ENCODE measurements around the gene UBE2QL1.

UBE2QL1 gene

DNA sequence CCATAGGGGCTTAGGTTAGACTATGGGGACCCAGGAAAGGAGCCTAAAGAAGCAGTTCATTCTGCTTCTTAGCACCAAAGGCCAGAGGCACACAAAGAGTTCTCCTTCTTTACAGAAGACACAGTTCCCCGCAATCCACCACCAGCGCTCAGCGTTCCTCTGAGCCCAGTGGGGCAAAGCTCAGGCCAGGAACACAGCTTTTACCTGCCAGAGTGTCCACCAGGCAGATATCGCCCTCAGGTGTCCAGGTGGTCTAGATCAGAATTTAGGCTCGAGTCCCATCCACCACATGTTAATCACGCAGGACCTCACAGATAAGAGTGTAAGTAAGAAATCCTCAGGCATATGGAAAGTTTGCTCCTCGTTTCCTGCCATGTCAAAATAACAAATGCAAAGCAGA, 53.0 kb downstream of the UBE2QL1 start:
- TF ChIP-seq, protein P1, sequence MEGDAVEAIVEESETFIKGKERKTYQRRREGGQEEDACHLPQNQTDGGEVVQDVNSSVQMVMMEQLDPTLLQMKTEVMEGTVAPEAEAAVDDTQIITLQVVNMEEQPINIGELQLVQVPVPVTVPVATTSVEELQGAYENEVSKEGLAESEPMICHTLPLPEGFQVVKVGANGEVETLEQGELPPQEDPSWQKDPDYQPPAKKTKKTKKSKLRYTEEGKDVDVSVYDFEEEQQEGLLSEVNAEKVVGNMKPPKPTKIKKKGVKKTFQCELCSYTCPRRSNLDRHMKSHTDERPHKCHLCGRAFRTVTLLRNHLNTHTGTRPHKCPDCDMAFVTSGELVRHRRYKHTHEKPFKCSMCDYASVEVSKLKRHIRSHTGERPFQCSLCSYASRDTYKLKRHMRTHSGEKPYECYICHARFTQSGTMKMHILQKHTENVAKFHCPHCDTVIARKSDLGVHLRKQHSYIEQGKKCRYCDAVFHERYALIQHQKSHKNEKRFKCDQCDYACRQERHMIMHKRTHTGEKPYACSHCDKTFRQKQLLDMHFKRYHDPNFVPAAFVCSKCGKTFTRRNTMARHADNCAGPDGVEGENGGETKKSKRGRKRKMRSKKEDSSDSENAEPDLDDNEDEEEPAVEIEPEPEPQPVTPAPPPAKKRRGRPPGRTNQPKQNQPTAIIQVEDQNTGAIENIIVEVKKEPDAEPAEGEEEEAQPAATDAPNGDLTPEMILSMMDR (IDR thresholded peaks at IDR 0.05), result no peak
- no peak overlapping the region for H3K27ac ChIP-seq
- DNase-seq, result no peak
- H3K4me3 ChIP-seq, result no peak overlapping the region
- no peaks in the 10 kb centered on the region for H3K36me3 ChIP-seq
- intact Hi-C loops (cut with DNase I; ENCODE audit: low total_unique reads), result no loop called here
- no peaks in the 10 kb centered on the region for H3K9me3 ChIP-seq
- no peaks in the 10 kb centered on the region for H3K27me3 ChIP-seq
- no peaks in the 10 kb centered on the region for H3K4me1 ChIP-seq

DNA sequence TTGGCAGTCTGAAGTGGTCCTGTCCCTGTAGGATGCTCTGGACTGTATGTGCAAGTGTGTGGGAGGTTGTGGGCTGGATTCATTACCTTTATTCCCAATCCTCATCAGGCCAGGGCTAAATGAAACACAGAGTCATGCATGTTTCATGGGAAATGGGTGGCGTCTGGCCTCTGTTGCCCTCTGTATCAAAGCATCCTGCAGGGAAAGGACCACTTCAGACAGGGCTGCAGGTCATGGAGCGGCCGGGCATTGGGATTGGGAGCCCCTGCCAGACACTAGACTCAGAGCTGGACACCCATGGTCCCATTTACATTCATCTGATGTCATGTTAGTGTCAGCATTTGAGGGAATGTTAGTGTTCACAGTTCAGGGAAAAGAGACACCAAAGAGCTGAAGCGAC, 53.8 kb downstream of the UBE2QL1 start:
- Histone ChIP-seq H3K4me3 (no peak overlapping the region), H3K9me3 (no peaks in the 10 kb centered on the region), H3K36me3 (no peaks in the 10 kb centered on the region), H3K4me1 (no peaks in the 10 kb centered on the region), H3K27ac (no peak overlapping the region), H3K27me3 (no peaks in the 10 kb centered on the region)
- intact Hi-C loops (cut with DNase I; ENCODE audit: low total_unique reads), result no loop called here
- TF ChIP-seq, protein P1 (IDR thresholded peaks at IDR 0.05), result no peak
- DNase-seq, result no peak

DNA sequence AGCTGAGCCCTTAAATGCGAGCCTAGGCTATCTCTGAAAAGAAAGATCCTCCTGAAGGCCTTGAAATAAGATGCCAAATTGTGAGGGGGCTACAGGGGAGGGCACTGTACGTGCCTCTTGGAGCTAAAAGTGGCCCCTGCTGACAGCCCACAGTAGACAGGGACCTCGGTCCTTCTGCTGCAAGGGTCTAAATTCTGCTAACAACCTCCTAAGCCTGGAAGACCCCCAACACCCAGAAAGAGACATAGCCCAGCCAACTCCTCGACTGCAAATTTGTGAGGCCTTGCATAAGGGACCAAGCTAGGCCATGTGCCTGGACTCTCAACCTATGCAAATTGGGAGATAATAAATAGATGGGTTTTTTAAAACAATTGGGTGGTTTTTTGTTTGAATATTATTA, 54.7 kb downstream of the UBE2QL1 start:
- Histone ChIP-seq H3K4me1 (no peaks in the 10 kb centered on the region), H3K27me3 (no peaks in the 10 kb centered on the region), H3K27ac (no peak overlapping the region), H3K36me3 (no peaks in the 10 kb centered on the region), H3K9me3 (no peaks in the 10 kb centered on the region), H3K4me3 (no peak overlapping the region)
- intact Hi-C loops (cut with DNase I; ENCODE audit: low total_unique reads), result no loop called here
- no peak for DNase-seq
- TF ChIP-seq, protein P1 (IDR thresholded peaks at IDR 0.05), result no peak

DNA sequence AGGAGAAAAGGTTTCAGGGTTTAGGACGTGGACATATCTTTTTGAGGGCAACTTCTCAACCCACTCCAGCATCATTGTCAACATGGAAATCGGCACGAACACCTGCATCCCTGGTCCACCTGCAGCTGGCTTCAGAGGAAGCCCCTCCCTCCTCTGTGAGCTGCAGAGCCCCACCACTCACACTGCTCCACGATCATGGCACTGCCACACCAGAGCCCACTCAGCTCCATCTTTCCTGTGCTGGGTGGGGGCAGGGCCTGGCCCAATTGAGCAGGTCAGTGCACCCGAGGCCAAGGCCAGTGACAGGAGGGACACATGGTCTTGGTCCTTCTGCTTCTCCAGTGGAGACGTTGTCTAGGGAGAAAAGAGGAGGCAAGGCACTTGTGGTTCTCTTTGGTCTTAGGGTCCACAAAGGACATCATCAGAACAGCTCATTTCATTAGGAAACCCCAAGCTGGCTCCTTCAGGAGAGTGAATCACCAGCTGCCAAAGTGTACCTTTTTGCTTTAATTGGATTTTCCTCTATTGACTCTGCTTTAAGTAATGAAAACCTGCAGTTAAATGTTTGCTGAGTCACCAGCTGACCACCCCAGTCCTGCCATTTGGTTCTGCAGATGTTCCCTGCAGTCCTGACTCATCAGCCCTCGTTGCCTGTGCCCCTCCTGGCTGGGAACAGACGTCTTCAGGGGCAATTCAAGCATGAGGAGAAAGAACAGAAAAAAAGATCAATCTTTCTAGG, 56.2 kb downstream of the UBE2QL1 start:
- no peaks in the 10 kb centered on the region for H3K4me1 ChIP-seq
- H3K4me3 ChIP-seq, result no peak overlapping the region
- no peak overlapping the region for H3K27ac ChIP-seq
- TF ChIP-seq, protein P1 (IDR thresholded peaks at IDR 0.05), result no peak
- no peaks in the 10 kb centered on the region for H3K36me3 ChIP-seq
- intact Hi-C loops (cut with DNase I; ENCODE audit: low total_unique reads), result no loop called here
- DNase-seq, result no peak
- no peaks in the 10 kb centered on the region for H3K27me3 ChIP-seq
- no peaks in the 10 kb centered on the region for H3K9me3 ChIP-seq

DNA sequence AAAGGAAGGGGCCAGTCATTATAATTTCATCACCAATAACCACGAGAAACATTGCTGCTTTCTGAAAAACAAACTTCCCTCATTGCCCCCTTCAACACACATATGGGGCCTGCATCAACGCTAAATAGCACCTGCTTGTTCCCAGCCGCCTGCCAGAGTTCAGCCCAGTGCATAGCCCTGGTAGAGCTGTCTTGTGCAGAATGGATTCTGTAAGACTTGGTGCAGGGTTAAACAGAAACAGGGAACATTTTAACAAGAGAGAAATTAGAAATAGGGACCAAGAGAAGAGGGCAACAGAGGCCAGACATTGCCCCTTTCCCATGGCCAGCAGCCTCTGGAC, 56.7 kb downstream of the UBE2QL1 start:
- TF ChIP-seq, protein P1 (IDR thresholded peaks at IDR 0.05), result no peak
- intact Hi-C loops (cut with DNase I; ENCODE audit: low total_unique reads), result no loop called here
- no peaks in the 10 kb centered on the region for H3K4me1 ChIP-seq

More for the DNA sequence above, 56.7 kb downstream of the UBE2QL1 start:
- no peak for DNase-seq
- H3K27me3 ChIP-seq, result no peaks in the 10 kb centered on the region
- no peak overlapping the region for H3K4me3 ChIP-seq
- no peak overlapping the region for H3K27ac ChIP-seq
- no peaks in the 10 kb centered on the region for H3K36me3 ChIP-seq
- no peaks in the 10 kb centered on the region for H3K9me3 ChIP-seq

All from tibial artery (tissue), 4 donors.